Upper lobe of left lung (tissue), 6 donors: ENCODE measurements around the gene RPL28. TPM values are rescaled to one million over a fixed set of nuclear protein-coding genes. Genes with fewer than 3 reads are reported as not detected.

Experiments
- ATAC-seq, 2 donors: fragments of 200-7000 bp; cut with Tn5 transposase; one replicate each; pipeline ENCODE4 v1.9.1; 2022; ENCODE audit warnings: mild to moderate bottlenecking in 2 of 2, moderate library complexity in 2 of 2; ENCODE audit not compliant: low FRiP score in 2 of 2
- DNase-seq, 2 donors: peaks; one replicate each; pipeline ENCODE4 v3.0.0-alpha.2; 2019 to 2020
- H3K27ac ChIP-seq, 4 donors: fragments of 200-600 bp; sonication (generic); one replicate each; pipeline ENCODE4 v1.5.1; 2016 to 2019
- H3K27me3 ChIP-seq, 4 donors: fragments of 200-600 bp; sonication (generic); one replicate each; pipeline ENCODE4 v1.5.1; 2017 to 2019
- H3K36me3 ChIP-seq, 4 donors: fragments of 200-600 bp; sonication (generic); one replicate each; pipeline ENCODE4 v1.5.1; 2016 to 2019
- H3K4me1 ChIP-seq, 4 donors: fragments of 200-600 bp; sonication (generic); one replicate each; pipeline ENCODE4 v1.5.1; 2018 to 2019
- H3K4me3 ChIP-seq, 4 donors: fragments of 200-600 bp; sonication (generic); one replicate each; pipeline ENCODE4 v1.5.1; 2017 to 2019; ENCODE audit warnings: mild to moderate bottlenecking in 2 of 4, moderate library complexity in 1 of 4
- H3K9me3 ChIP-seq, 4 donors: fragments of 200-600 bp; sonication (generic); one replicate each; pipeline ENCODE4 v1.5.1; 2018 to 2019
- EP300 ChIP-seq, 4 donors: sonication (generic); formaldehyde crosslinking; IDR thresholded peaks; one replicate each; pipeline ENCODE4 v1.5.1; 2017; ENCODE audit warnings: antibody characterized with exemption in 4 of 4, control low read depth in 2 of 4
- POLR2A ChIP-seq, 4 donors: fragments of 450-650 bp; IDR thresholded peaks; one replicate each; pipeline ENCODE4 v1.5.1; 2016 to 2017; ENCODE audit warnings: antibody characterized with exemption in 4 of 4, mild to moderate bottlenecking in 2 of 4
- POLR2AphosphoS5 ChIP-seq, 2 donors: sonication (generic); formaldehyde crosslinking; IDR thresholded peaks; one replicate each; pipeline ENCODE4 v1.5.1; 2017; ENCODE audit warnings: antibody characterized with exemption in 2 of 2
- WGBS, 2 donors: methylation state at CpG; one replicate each; pipeline ENCODE4 v1.1.5; 2017 to 2018; 5-methylcytosine and 5-hydroxymethylcytosine counted together
- total RNA-seq, 6 donors: library from RNA; depleted of rRNA in 4 of 6; stranded (reverse); fragments of >200 nt in 4 of 6; gene quantifications; one replicate each; pipeline versions ENCODE4 v1.1.0 to v1.2.1, GENCODE V29; 2016 to 2021
- TF ChIP-seq, protein P1 (sequence below), 6 experiments: fragments of 450-650 bp in 4 of 6; fragments of 200-600 bp in 2 of 6; sonication (generic) in 2 of 6; IDR thresholded peaks; one replicate each; pipeline ENCODE4 v1.5.1; 2016 to 2019; ENCODE audit warnings: antibody characterized with exemption in 6 of 6
- donor health status: DM: no; HTN: no; CAD: no; lungs with moderate emphysema.
- donor health status: DM: no; HTN: yes; CAD: no; lungs with severe emphysema.

RPL28 gene
- total RNA-seq, 6 donors from 2014 or later = 308 to 1,892 (median 534) TPM

DNA sequence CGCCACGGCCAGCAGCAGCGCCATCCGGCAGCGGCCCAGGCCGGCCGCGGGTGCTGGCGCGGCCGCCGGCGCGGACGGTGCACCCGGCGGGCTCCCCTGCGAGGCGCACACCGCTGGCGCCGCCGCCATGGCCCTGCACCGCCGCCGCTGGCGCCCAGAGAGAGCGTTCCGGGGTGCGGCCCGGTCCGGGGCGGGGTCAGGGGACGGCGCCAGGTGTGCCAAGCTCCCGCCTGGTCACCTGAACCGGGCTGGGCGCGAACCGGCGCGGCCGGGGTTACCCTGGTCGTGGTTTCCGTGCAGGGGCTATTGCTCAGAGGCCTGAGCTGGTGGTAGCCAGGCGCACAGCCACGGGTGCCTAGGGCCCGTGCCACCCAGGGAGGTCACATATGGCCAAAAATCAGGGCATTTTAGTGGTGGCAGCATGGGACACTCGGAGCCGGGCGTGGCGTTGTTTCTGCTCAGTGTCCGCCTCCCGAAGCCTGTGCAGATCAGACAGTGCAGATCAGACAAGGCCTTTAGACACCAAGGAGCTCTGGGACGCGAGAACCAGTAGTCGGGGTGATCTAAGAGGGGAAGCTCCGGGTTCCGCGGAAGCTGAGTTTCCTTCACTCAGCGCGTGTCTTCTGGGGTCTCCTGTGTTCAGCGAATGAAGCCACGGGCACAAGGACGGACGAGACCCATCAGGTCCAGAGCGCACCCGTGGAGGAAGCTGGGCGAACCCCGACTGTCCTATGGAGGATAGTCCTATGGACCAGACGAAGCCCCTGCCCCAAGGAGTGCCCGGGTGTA is 1.4 kb upstream of the RPL28 start, which contains the start of gene TMEM238:
Gene TMEM238 (minus strand): TSS at position 162 of the 789 bp plus-strand sequence. CDS start 33 bp downstream, at position 129.
- Histone ChIP-seq H3K27me3 (no peaks in the 10 kb centered on the region), H3K27ac (peak within 1 kb of the TSS; percentile 91 to 97 (median 92)), H3K36me3 (peaks cover 12 to 30% (median 18%) of the 10 kb centered on the region in 4 donors), H3K4me1 (peaks cover 40 to 51% (median 42%) of the 10 kb centered on the region in 4 donors), H3K4me3 (peak within 1 kb of the TSS; percentile 47 to 99 (median 85)), H3K9me3 (no peaks in the 10 kb centered on the region)
- 29 to 37% methylated on average over 14 to 45 of the region's 72 CpGs for WGBS, 2 donors
- DNase-seq (peak; percentile 68 to 94), ATAC-seq (peak in 1 of 2 donors; percentile 44)
- TF ChIP-seq POLR2AphosphoS5 (IDR thresholded peaks at IDR 0.05) (peak in 1 of 2 donors; percentile 20), POLR2A (IDR thresholded peaks at IDR 0.05) (peak in 1 of 4 donors; percentile 63), EP300 (IDR thresholded peaks at IDR 0.05) (no peak)
- TF ChIP-seq, protein P1, sequence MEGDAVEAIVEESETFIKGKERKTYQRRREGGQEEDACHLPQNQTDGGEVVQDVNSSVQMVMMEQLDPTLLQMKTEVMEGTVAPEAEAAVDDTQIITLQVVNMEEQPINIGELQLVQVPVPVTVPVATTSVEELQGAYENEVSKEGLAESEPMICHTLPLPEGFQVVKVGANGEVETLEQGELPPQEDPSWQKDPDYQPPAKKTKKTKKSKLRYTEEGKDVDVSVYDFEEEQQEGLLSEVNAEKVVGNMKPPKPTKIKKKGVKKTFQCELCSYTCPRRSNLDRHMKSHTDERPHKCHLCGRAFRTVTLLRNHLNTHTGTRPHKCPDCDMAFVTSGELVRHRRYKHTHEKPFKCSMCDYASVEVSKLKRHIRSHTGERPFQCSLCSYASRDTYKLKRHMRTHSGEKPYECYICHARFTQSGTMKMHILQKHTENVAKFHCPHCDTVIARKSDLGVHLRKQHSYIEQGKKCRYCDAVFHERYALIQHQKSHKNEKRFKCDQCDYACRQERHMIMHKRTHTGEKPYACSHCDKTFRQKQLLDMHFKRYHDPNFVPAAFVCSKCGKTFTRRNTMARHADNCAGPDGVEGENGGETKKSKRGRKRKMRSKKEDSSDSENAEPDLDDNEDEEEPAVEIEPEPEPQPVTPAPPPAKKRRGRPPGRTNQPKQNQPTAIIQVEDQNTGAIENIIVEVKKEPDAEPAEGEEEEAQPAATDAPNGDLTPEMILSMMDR (IDR thresholded peaks at IDR 0.05) = peak in 2 of 6 experiments; percentile 33 to 45

- peak overlapping the region; percentile 22 to 99 (median 85) for H3K4me3 ChIP-seq
- peak; percentile 94 to 96 for DNase-seq
- H3K36me3 ChIP-seq = peaks cover 12 to 37% (median 26%) of the 10 kb centered on the region in 4 donors
- no peaks in the 10 kb centered on the region for H3K27me3 ChIP-seq
- H3K27ac ChIP-seq = peak overlapping the region; percentile 91 to 97 (median 92)
- H3K4me1 ChIP-seq = peaks cover 40 to 59% (median 44%) of the 10 kb centered on the region in 4 donors
- WGBS, 2 donors = 0 to 5% methylated on average over 8 to 34 of the region's 34 CpGs
- ATAC-seq = peak; percentile 92 to 94
- no peak for TF ChIP-seq POLR2A (IDR thresholded peaks at IDR 0.05)
- TF ChIP-seq, protein P1 (IDR thresholded peaks at IDR 0.05) = no peak
- TF ChIP-seq POLR2AphosphoS5 (IDR thresholded peaks at IDR 0.05) = no peak
- no peak for TF ChIP-seq EP300 (IDR thresholded peaks at IDR 0.05)
- no peaks in the 10 kb centered on the region for H3K9me3 ChIP-seq
Measured at GRCh38 chr19:55384920-55385723, 610 bp upstream of the RPL28 start.

DNA sequence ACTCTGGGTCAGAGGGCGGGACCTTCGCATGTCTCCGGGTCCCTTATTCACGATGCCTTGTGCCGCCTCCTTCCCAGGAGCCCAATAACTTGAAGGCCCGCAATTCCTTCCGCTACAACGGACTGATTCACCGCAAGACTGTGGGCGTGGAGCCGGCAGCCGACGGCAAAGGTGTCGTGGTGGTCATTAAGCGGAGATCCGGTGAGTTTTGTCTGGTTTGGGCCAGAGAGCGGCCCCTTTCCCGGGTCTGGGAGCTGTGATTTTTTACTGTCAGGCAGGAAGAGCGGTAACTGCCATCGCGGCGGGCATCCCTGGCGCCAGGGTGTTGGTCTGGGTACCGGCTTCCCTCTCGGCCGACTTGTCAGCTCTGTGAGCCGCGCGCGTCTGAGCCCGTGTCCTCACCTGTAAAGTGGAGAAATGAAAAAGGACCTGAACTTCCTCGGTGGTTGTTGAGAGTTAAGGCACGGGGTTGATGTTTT is 800 bp downstream of the RPL28 start:
- TF ChIP-seq POLR2A (IDR thresholded peaks at IDR 0.05) (no peak), POLR2AphosphoS5 (IDR thresholded peaks at IDR 0.05) (no peak), EP300 (IDR thresholded peaks at IDR 0.05) (no peak)
- TF ChIP-seq, protein P1 (IDR thresholded peaks at IDR 0.05) = no peak
- Histone ChIP-seq H3K9me3 (no peaks in the 10 kb centered on the region), H3K4me3 (peak overlapping the region; percentile 60 to 99 (median 85)), H3K36me3 (peaks cover 12 to 50% (median 38%) of the 10 kb centered on the region in 4 donors), H3K4me1 (peaks cover 41 to 59% (median 45%) of the 10 kb centered on the region in 4 donors), H3K27ac (peak overlapping the region; percentile 91 to 97 (median 92)), H3K27me3 (no peaks in the 10 kb centered on the region)
- ATAC-seq (no peak), DNase-seq (peak in 1 of 2 donors; percentile 81)
- 1 to 2% methylated on average over 19 to 30 of the region's 33 CpGs for WGBS, 2 donors

GRCh38 chr19:55387736-55388497 is 2.2 kb downstream of the RPL28 start:
- Histone ChIP-seq H3K4me1 (peaks cover 41 to 59% (median 42%) of the 10 kb centered on the region in 4 donors), H3K9me3 (no peaks in the 10 kb centered on the region), H3K27ac (peak overlapping the region in 2 of 4 donors; percentile 14 to 15), H3K4me3 (peak overlapping the region in 2 of 4 donors; percentile 90 to 99), H3K36me3 (peaks cover 12 to 54% (median 41%) of the 10 kb centered on the region in 4 donors), H3K27me3 (no peaks in the 10 kb centered on the region)
- ATAC-seq = no peak
- DNase-seq = no peak
- WGBS, 2 donors = 82 to 93% methylated on average over 6 to 24 of the region's 24 CpGs
- TF ChIP-seq POLR2AphosphoS5 (IDR thresholded peaks at IDR 0.05) (no peak), POLR2A (IDR thresholded peaks at IDR 0.05) (no peak), EP300 (IDR thresholded peaks at IDR 0.05) (no peak)
- TF ChIP-seq, protein P1 (IDR thresholded peaks at IDR 0.05) = no peak
